Fibroblast of skin of scalp (primary cell): ENCODE data around the gene PRKN.
A peak's percentile ranks its signal among the peaks of the same experiment; 100 is the strongest.

Experiments used
- DNase-seq: peaks from one replicate; pipeline ENCODE4 v3.0.0-alpha.2; 2013

PRKN gene

GRCh38 chr6:161463071-161463470 is 1264.5 kb downstream of the PRKN start:
- no peak for DNase-seq

DNA sequence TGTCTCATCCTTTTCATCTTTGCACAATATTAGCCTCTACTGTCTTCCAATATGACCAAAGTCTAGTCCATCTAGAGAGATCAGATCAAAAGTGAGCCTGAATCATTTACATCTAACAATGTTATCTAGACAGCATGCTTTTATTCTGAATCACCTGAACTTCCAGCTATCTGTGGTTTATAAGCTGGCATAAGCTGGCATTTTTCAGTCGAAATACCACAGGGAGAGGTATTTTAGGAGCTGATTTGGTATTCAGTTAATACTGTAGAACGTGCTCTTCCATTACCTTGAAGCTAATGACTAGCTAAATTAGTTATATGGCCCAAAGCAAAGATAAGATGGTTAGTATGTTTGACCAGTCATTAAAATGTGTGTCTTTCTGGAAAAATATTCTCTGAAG is 1265.4 kb downstream of the PRKN start:
- no peak for DNase-seq

- DNase-seq = peak; percentile 12
Measured at GRCh38 chr6:161459008-161459615, 1268.5 kb downstream of the PRKN start.

GRCh38 chr6:161458201-161458951 is 1269.2 kb downstream of the PRKN start:
- no peak for DNase-seq

- DNase-seq = no peak
Measured at GRCh38 chr6:161455848-161456247, 1271.7 kb downstream of the PRKN start.

DNA sequence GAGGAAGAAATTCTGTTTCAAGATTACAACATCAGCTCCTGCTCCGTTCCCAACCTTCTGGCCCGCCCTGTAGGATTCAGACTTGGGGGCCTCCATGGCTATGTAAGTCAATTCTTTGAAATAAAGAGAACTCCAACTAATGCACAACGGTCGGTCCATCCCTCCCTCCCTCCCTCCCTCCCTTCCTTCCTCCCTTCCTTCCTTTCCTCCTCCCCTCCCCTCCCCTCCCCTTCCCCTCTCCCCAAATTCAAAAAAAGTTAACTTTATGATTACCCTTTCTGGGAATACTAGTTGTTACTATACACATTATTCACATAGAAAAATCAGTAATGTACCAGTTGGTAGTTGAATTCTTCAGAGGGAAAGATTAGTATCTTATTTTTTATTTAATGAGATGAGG is 1274.0 kb downstream of the PRKN start:
- no peak for DNase-seq

- DNase-seq = no peak
Measured at GRCh38 chr6:161452241-161452640, 1275.3 kb downstream of the PRKN start.

DNA sequence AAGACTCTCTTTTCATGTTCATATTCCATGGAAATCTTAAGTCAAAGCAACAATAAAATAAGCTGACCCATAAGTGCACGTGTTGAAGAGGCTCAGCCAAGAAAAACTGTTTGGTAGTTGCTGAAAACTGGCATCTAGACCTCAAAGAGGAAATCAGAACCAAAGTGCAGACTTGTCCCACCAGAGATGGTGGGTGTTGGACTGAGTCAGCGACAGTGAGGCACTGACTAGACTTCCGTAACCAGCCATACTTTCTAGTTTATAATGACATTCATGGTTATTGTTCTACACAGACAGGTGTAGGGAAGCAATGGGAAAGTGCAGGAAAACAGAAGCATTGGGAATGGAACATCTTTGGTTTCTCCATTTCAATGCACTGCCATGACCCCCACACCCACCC is 1278.0 kb downstream of the PRKN start:
- no peak for DNase-seq

GRCh38 chr6:161446949-161447348 is 1280.6 kb downstream of the PRKN start:
- no peak for DNase-seq

- DNase-seq = no peak
Measured at GRCh38 chr6:161446296-161446925, 1281.2 kb downstream of the PRKN start.

DNA sequence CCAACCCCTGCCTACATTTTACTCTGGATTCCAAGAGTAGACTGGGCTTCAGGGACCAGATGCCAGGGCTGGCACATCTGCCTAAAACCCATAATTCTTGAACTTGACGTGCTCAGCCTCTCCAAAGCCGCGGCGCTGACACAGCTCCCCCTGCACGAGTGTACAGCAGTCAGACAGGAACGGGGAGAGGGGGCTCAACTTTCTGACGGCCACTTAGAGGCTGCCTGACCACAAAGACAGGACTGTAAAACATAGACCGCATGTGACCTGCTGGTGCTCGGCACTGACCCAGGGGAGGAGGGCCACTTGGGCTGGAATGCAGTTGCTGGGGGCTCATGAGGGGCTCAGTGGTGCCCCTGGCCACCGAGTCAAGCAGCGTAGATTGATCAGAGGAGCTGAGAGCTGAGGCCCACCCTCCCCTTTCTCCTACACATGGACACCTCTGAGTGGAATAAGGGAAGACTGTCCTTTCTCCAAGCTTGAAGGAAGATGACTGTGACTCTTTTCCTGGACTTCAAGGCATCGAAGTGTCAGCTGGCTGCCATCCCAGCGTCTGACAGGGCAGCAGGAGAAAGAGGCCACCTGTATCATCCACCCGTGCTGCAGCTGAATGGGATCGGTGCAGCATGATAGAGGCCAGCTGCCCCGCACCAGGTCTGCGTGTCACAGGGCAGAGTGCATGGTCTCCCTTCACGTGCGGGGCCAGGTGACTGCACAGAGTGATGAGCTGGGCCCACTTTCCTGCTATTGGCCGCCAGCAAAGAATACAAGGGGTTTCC is 1282.4 kb downstream of the PRKN start:
- DNase-seq = no peak

DNA sequence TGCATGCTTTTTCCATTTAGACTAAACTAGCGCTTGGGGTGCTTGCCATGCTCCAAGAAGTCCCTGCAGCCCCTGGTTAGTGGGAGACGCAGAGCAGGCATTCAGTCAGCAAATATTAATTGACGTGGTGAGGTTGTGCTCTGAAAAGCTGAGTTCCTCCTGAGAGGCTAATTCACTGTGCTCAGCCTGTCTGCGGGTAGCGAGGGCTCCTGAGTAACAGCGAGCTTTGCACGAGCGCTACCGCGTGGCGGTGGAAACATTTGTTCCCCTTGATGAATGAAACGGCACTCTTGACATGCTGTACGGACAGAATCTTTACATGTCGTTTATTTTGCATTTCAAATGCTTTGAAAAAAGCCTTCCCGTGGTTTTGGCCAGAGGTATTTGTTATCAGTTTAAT is 1283.1 kb downstream of the PRKN start:
- peak; percentile 52 for DNase-seq

GRCh38 chr6:161443848-161444247 is 1283.7 kb downstream of the PRKN start:
- DNase-seq = no peak

DNA sequence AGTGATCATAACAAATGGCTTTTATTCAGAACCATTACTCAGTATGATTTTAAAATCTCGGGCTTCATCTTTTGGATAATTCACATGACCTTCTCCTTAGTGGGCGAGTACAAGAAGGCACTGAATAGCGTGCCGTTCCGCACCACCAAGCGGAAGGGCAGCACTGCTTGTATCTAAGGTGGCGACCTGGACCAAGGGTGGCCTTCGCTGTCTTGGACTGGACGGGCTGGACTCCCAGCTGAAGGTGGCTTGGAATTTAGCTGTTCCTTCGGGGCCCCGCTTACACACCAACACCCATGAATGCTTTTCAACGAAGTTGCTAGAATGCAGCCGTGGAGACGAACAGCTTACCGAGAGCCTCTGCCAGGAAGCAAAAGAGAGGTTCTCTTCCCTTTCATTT is 1285.1 kb downstream of the PRKN start:
- DNase-seq = no peak

GRCh38 chr6:161440299-161440698 is 1287.3 kb downstream of the PRKN start:
- no peak for DNase-seq

DNA sequence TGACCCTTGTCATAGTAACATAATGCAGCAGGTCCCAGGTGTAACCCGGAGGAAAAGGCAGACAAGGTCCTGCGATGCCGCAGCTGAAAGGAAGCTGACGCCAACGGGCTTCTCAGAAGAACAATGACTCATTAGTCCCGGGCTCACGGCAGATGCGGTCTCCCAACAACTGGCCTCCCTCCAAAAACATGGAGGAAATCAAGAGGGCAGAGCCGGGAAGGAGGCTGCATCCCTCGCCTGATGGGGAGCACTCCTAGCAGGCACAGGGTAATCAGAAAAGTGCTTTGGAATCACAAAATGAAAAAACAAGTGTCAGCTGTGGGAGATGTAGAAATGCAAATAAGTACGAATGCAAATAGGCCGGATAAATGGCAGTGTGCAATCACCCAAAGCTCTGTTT is 1288.5 kb downstream of the PRKN start:
- DNase-seq = peak; percentile 89

GRCh38 chr6:161438430-161439030 is 1289.0 kb downstream of the PRKN start:
- DNase-seq = no peak

GRCh38 chr6:161437851-161438250 is 1289.7 kb downstream of the PRKN start:
- DNase-seq = peak; percentile 49

DNA sequence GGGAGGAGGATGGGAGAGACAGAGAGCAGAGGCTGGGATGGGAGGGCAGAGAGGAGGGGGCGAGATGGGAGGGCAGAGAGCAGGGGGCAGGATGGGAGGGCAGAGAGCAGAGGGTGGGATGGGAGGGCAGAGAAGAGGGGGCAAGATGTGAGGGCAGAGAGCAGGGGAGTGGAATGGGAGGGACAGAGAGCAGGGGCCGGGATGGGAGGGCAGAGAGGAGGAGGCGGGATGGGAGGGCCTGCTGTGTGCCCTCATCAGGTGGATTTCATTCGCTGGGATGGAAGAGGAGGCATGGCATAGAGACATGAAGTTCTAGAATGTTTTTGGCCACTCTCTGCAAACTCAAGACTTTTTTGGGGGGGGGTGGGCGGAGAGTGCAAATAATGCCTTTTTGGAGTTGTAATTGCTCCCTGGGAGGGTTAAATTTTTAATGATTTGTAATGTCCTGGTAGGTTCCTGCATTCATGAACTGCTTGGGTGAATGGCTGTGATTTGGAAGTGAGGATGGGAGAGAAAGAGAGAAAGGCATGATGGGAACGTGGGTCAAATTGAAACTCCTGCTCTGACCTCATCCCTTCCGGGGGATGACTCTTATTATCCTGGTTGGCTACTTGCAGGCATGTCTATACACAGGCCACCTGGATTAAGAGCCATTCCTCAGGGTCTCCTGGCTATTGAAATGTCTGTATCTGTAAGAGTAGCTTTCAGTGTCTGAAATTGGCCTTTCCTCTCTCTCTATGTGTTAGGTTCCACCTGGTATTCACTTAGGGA is 1291.3 kb downstream of the PRKN start:
- peak; percentile 50 for DNase-seq

GRCh38 chr6:161435748-161436070 is 1291.9 kb downstream of the PRKN start:
- peak; percentile 72 for DNase-seq

DNA sequence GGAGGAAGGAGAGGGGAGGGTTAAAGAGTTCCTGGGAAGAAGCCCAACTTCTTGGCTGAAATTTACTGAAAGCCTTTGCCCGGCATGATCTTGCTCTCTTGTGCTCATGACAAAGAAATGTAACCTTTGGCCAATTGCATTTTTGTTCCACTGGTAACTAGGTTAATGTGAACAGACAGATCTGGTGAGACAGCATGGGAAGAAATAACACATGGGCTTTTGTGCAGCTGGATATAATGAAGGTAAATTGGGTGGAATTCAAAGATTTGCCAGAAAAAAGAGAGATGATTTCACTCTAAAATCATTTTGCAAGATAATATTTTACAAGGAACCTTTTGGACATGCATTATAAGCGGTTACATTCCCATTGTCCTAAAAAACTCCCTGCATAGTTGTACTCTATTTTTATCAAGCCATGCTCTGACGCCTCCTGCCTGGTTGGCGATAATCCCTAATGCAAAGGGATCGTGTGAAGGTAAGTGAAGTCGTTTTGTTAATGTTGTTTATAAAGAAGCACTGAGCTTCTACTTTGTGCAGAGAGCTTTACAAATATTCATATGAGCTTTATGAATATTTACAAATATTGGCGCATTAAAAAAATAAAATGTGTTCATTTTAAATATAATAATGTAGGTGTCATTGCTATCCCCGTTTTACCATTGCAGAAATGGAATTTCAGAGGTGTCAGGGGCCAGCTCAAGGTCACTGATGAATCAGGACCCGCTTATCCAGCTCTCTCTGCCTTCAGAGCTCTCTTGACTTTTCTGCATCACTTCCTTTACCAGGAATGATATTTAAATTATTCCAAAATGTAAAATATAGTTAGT is 1292.4 kb downstream of the PRKN start:
- peak; percentile 97 for DNase-seq
